Measurements from ENCODE around the gene TBCCD1.

DNA sequence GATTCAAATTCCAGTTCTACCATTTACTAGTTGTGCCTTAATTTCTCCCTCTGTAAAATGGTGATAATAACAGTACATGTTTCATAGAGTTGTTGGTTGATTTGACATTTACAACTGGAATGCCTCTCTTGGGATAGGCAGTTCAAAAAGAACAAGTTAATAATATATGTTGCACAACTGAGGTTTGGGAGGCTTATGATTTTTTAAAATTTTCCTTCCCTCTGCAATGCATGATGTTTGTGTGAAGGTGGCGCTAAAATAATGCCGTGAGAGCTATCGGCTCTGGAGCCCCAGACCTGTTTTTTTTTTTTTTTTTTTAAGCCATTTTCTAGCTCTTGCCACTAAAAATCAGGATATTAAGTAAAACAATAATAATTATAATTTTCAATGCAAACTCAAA, 22.0 kb upstream of the TBCCD1 start:
- TF ChIP-seq, protein P1, sequence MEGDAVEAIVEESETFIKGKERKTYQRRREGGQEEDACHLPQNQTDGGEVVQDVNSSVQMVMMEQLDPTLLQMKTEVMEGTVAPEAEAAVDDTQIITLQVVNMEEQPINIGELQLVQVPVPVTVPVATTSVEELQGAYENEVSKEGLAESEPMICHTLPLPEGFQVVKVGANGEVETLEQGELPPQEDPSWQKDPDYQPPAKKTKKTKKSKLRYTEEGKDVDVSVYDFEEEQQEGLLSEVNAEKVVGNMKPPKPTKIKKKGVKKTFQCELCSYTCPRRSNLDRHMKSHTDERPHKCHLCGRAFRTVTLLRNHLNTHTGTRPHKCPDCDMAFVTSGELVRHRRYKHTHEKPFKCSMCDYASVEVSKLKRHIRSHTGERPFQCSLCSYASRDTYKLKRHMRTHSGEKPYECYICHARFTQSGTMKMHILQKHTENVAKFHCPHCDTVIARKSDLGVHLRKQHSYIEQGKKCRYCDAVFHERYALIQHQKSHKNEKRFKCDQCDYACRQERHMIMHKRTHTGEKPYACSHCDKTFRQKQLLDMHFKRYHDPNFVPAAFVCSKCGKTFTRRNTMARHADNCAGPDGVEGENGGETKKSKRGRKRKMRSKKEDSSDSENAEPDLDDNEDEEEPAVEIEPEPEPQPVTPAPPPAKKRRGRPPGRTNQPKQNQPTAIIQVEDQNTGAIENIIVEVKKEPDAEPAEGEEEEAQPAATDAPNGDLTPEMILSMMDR (IDR thresholded peaks at IDR 0.05; ENCODE audit: poor library complexity), result peak; percentile 38
- TF ChIP-seq EZH2phosphoT487 (IDR thresholded peaks at IDR 0.05; ENCODE audit: low read depth, severe bottlenecking, unreplicated experiment), result no peak
- TF ChIP-seq EZH2 (IDR thresholded peaks at IDR 0.05; ENCODE audit: borderline replicate concordance), result no peak
